ENCODE results near the gene KLHL17.
A peak's percentile ranks its signal among the peaks of the same experiment; 100 is the strongest.
"Not testable (repeated sequence)": the region's sequence is repeated elsewhere in the genome, so short reads cannot be mapped to it uniquely, and the experiment has no call there.

Gene KLHL17

DNA sequence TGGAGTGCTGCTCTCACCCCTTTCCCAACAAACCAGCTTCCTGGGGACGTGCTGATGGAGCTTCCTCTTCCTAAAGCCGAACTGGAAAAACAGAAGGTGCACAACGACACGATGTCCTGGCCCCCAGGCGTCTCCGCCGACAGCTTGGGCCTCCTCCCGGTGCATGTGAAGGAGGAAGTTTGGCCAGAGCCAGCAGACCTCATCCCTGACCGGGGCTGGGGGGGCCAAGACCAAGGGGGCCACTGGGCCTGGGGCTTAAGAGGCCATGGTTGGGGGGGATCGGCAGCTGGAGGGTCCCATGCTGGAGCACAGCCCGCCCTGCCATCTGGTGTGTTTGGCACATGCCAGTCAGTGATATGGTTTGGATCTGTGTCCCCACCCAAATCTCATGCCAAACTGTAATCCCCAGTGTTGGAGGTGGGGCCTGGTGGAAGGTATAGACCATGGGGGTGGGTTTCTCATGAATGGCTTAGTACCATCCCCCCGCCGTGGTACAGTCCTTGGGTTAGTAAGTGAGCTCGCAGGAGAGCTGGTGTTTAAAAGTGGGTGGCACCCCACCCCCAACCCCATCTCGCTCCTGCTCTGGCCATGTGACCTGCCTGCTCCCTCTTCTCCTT lies 33.1 kb downstream of the KLHL17 start:
- Histone ChIP-seq H3K27ac (ENCODE audit: insufficient read depth in 1 of 2, low read depth in 1 of 2, low read length in 2 of 2, poor library complexity in 1 of 2, severe bottlenecking in 2 of 2) (no peak overlapping the region), H3K4me3 (ENCODE audit: control insufficient read depth in 1 of 7, extremely low read depth in 1 of 7, insufficient read depth in 4 of 7, low read depth in 2 of 7, low read length in 6 of 7) (no peak overlapping the region), H3K9me3 (ENCODE audit: control extremely low read depth in 1 of 5, control insufficient read depth in 4 of 5, insufficient read depth in 2 of 5, low read depth in 1 of 5, low read length in 4 of 5) (peaks cover 0 to 16% (median 3%) of the 10 kb centered on the region in 5 experiments), H3K36me3 (ENCODE audit: control insufficient read depth in 4 of 4, insufficient read depth in 4 of 4, low read length in 3 of 4) (no peaks in the 10 kb centered on the region), H3K4me1 (ENCODE audit: control extremely low read depth in 1 of 4, control insufficient read depth in 4 of 4, insufficient read depth in 4 of 4, low read length in 3 of 4) (peaks cover 0 to 12% (median 11%) of the 10 kb centered on the region in 4 experiments), H3K27me3 (replicated peaks in 2 of 5; ENCODE audit: control insufficient read depth in 4 of 5, insufficient read depth in 5 of 5, low read length in 4 of 5) (peaks cover 0 to 61% (median 7%) of the 10 kb centered on the region in 5 experiments)
- POLR2A ChIA-PET: interaction anchor here (1.0 kb wide), 1 partner anchor 20 kb away, joined by 3 read pairs; the partner anchor contains the start of gene ISG15
- peak in 1 of 3 donors; percentile 10 for DNase-seq
- CTCF ChIA-PET: interaction anchor here (0.7 to 6.5 kb wide), 4 partner anchors 9 to 71 kb away, joined by 3 to 58 read pairs (median 4); partner anchors contain the start of gene PERM1
- 72% methylated on average over 4 of the region's 15 CpGs for WGBS (ENCODE audit: insufficient coverage)

DNA sequence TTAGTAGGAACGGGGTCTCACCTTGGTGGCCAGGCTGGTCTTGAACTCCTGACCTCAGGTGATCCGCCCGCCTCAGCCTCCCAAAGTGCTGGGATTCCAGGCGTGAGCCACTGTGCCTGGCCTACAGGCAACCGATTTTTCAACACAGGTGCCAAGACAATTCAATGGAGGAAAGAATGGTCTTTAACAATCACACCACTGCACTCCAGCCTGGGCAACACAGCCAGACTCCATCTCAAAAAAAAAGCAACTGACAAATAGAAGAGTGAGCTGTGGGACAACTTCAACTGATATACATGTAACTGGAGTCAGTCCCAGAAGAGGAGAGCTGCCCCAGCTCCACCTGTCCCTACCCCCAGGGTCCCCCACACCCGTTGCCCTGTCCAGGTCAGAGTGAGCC lies 34.2 kb downstream of the KLHL17 start:
- Histone ChIP-seq H3K4me1 (ENCODE audit: control extremely low read depth in 1 of 4, control insufficient read depth in 4 of 4, insufficient read depth in 4 of 4, low read length in 3 of 4) (peaks cover 0 to 21% (median 20%) of the 10 kb centered on the region in 4 experiments), H3K27me3 (replicated peaks in 2 of 5; ENCODE audit: control insufficient read depth in 4 of 5, insufficient read depth in 5 of 5, low read length in 4 of 5) (peaks cover 0 to 60% (median 7%) of the 10 kb centered on the region in 5 experiments), H3K9me3 (ENCODE audit: control extremely low read depth in 1 of 5, control insufficient read depth in 4 of 5, insufficient read depth in 2 of 5, low read depth in 1 of 5, low read length in 4 of 5) (peaks cover 0 to 16% (median 3%) of the 10 kb centered on the region in 5 experiments)
- H3K4me3 ChIP-seq (ENCODE audit: control insufficient read depth in 1 of 7, extremely low read depth in 1 of 7, insufficient read depth in 4 of 7, low read depth in 2 of 7, low read length in 6 of 7); DNase-seq; H3K36me3 ChIP-seq (ENCODE audit: control insufficient read depth in 4 of 4, insufficient read depth in 4 of 4, low read length in 3 of 4); H3K27ac ChIP-seq (ENCODE audit: insufficient read depth in 1 of 2, low read depth in 1 of 2, low read length in 2 of 2, poor library complexity in 1 of 2, severe bottlenecking in 2 of 2): not testable (repeated sequence)
- POLR2A ChIA-PET: interaction anchor here (1.0 kb wide), 2 partner anchors 13 to 19 kb away, joined by 3 read pairs; partner anchors contain the start of gene ISG15
- CTCF ChIA-PET: interaction anchor here (1.1 to 6.5 kb wide), 3 partner anchors 10 to 13 kb away, joined by 3 to 58 read pairs (median 3); partner anchors contain the start of gene PERM1
- 68% methylated on average over 4 of the region's 6 CpGs for WGBS (ENCODE audit: insufficient coverage)

DNA sequence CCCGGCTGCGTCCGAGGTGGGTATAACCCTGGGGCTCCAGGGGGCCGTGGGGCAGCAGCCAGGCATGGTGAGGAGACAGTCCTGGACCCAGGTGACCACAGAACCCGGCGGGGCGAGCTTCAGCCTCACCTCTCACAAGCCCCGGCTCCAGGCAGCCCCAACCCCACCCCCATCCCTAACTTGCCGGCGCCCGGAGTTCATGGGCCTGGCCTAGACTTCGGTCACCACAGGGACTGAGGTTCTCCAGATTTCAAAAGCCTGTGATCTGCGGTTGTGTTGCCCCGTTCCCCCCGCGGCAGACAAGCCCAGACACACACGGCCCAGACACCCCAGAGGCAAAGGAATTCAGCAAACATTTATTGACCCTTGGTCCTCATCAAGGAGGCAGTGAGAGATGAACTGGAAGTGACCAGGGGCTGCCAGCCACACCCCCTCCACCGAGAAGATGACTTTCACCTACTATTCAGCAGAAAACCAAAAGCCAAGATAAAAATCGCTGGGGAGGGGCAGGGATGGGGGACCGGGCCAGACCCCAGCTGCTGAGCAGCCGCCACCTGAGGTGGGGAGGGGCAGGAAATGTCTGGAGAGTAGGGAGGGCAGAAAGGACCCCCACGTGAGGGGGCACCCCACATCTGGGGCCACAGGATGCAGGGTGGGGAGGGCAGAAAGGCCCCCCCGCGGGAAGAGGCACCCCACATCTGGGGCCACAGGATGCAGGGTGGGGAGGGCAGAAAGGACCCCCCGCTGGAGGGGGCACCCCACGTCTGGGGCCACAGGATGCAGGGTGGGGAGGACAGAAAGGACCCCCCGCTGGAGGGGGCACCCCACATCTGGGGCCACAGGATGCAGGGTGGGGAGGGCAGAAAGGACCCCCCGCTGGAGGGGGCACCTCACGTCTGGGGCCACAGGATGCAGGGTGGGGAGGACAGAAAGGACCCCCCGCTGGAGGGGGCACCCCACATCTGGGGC lies 35.6 kb downstream of the KLHL17 start:
- DNase-seq: peak in 2 of 3 donors; percentile 61
- 32% methylated on average over 15 of the region's 30 CpGs for WGBS (ENCODE audit: insufficient coverage)
- CTCF ChIA-PET: interaction anchor here (0.8 to 6.5 kb wide), 3 partner anchors 13 to 22 kb away, joined by 3 to 58 read pairs (median 9); partner anchors contain the start of gene PERM1
- POLR2A ChIA-PET: interaction anchor here (1.0 kb wide), 1 partner anchor 15 kb away, joined by 3 read pairs; no protein-coding TSS in a partner anchor
- Histone ChIP-seq H3K36me3 (ENCODE audit: control insufficient read depth in 4 of 4, insufficient read depth in 4 of 4, low read length in 3 of 4) (no peaks in the 10 kb centered on the region), H3K27me3 (replicated peaks in 2 of 5; ENCODE audit: control insufficient read depth in 4 of 5, insufficient read depth in 5 of 5, low read length in 4 of 5) (peaks cover 0 to 72% (median 10%) of the 10 kb centered on the region in 5 experiments), H3K27ac (ENCODE audit: insufficient read depth in 1 of 2, low read depth in 1 of 2, low read length in 2 of 2, poor library complexity in 1 of 2, severe bottlenecking in 2 of 2) (no peak overlapping the region), H3K4me1 (ENCODE audit: control extremely low read depth in 1 of 4, control insufficient read depth in 4 of 4, insufficient read depth in 4 of 4, low read length in 3 of 4) (peaks cover 0 to 35% (median 34%) of the 10 kb centered on the region in 4 experiments), H3K4me3 (ENCODE audit: control insufficient read depth in 1 of 7, extremely low read depth in 1 of 7, insufficient read depth in 4 of 7, low read depth in 2 of 7, low read length in 6 of 7) (no peak overlapping the region), H3K9me3 (ENCODE audit: control extremely low read depth in 1 of 5, control insufficient read depth in 4 of 5, insufficient read depth in 2 of 5, low read depth in 1 of 5, low read length in 4 of 5) (peaks cover 0 to 16% (median 3%) of the 10 kb centered on the region in 5 experiments)

DNA sequence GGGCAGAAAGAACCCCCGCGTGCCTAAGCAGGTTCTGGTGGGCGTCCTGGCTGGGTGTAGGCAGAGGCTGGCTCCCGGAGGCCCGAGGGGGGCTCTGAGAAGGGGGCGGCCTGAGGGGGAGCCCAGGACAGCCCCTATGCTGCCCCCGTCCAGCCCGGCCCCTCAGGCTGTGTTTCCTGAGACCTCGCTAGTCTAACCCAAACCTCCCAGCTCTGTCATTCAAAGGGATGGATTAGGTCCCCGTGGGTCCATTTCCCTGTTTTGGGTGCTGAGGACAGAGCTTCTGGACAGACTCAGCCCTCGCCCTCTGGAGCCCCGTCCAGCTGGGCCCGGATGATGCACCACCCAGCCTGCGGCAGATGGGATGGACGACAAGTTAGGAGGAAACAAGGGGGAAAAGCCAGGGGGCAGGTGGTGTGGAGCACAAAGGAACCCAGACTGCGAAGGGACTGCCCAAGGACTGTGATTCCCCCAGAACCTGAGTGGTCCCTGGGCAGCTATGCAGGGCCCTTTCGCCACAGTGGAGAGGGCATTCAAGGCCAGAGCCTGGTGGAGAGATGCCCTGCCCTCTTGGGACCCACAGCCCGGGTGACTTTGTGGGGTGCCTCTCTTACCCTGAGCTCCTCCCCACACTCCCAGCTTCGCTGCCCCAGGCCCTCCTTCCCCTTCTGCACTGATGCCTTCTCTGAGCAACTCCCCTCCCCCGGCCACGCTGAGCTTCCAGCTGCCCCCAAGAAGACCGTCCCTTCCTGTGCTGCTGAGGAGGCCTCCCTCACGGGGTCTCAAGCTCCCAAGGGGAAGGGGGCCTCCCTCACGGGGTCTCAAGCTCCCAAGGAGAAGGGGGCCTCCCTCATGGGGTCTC lies 36.7 kb downstream of the KLHL17 start:
- H3K36me3 ChIP-seq (ENCODE audit: control insufficient read depth in 4 of 4, insufficient read depth in 4 of 4, low read length in 3 of 4): no peaks in the 10 kb centered on the region
- ChIA-PET CTCF (interaction anchor here (0.9 to 1.4 kb wide), 5 partner anchors 9 to 30 kb away, joined by 3 to 9 read pairs (median 5); no protein-coding TSS in a partner anchor), POLR2A (interaction anchor here (0.8 kb wide), 1 partner anchor 14 kb away, joined by 3 read pairs; no protein-coding TSS in a partner anchor)
- DNase-seq: peak in 1 of 3 donors; percentile 20
- peaks cover 0 to 45% (median 43%) of the 10 kb centered on the region in 4 experiments for H3K4me1 ChIP-seq (ENCODE audit: control extremely low read depth in 1 of 4, control insufficient read depth in 4 of 4, insufficient read depth in 4 of 4, low read length in 3 of 4)
- H3K27me3 ChIP-seq (replicated peaks in 2 of 5; ENCODE audit: control insufficient read depth in 4 of 5, insufficient read depth in 5 of 5, low read length in 4 of 5): peaks cover 0 to 80% (median 14%) of the 10 kb centered on the region in 5 experiments
- peaks cover 0 to 10% (median 0%) of the 10 kb centered on the region in 5 experiments for H3K9me3 ChIP-seq (ENCODE audit: control extremely low read depth in 1 of 5, control insufficient read depth in 4 of 5, insufficient read depth in 2 of 5, low read depth in 1 of 5, low read length in 4 of 5)
- no peak overlapping the region for H3K4me3 ChIP-seq (ENCODE audit: control insufficient read depth in 1 of 7, extremely low read depth in 1 of 7, insufficient read depth in 4 of 7, low read depth in 2 of 7, low read length in 6 of 7)
- 54% methylated on average over 17 of the region's 24 CpGs for WGBS (ENCODE audit: insufficient coverage)
- no peak overlapping the region for H3K27ac ChIP-seq (ENCODE audit: insufficient read depth in 1 of 2, low read depth in 1 of 2, low read length in 2 of 2, poor library complexity in 1 of 2, severe bottlenecking in 2 of 2)

DNA sequence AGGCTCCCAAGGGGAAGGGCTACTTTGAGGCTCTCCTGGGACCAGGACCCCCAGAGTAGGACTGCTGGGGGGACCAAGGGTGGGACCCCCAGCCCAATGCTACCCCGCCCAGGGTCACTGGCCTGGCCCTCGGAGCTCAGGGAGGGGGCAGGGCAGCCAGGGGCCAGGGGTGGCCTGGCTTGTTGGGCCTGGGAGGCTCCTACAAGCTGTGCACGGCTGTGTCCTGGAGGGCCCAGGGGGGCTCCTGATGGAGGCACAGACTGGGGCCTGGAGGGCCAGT lies 37.3 kb downstream of the KLHL17 start:
- Histone ChIP-seq H3K4me1 (ENCODE audit: control extremely low read depth in 1 of 4, control insufficient read depth in 4 of 4, insufficient read depth in 4 of 4, low read length in 3 of 4) (peaks cover 0 to 45% (median 43%) of the 10 kb centered on the region in 4 experiments), H3K27ac (ENCODE audit: insufficient read depth in 1 of 2, low read depth in 1 of 2, low read length in 2 of 2, poor library complexity in 1 of 2, severe bottlenecking in 2 of 2) (no peak overlapping the region), H3K27me3 (replicated peaks in 2 of 5; ENCODE audit: control insufficient read depth in 4 of 5, insufficient read depth in 5 of 5, low read length in 4 of 5) (peaks cover 0 to 81% (median 14%) of the 10 kb centered on the region in 5 experiments), H3K4me3 (ENCODE audit: control insufficient read depth in 1 of 7, extremely low read depth in 1 of 7, insufficient read depth in 4 of 7, low read depth in 2 of 7, low read length in 6 of 7) (no peak overlapping the region), H3K9me3 (ENCODE audit: control extremely low read depth in 1 of 5, control insufficient read depth in 4 of 5, insufficient read depth in 2 of 5, low read depth in 1 of 5, low read length in 4 of 5) (peaks cover 0 to 6% (median 0%) of the 10 kb centered on the region in 5 experiments), H3K36me3 (ENCODE audit: control insufficient read depth in 4 of 4, insufficient read depth in 4 of 4, low read length in 3 of 4) (no peaks in the 10 kb centered on the region)
- 37% methylated on average over 3 of the region's 3 CpGs for WGBS (ENCODE audit: insufficient coverage)
- ChIA-PET CTCF (interaction anchor here (0.9 to 1.4 kb wide), 5 partner anchors 9 to 29 kb away, joined by 3 to 9 read pairs (median 5); no protein-coding TSS in a partner anchor), POLR2A (interaction anchor here (0.8 kb wide), 1 partner anchor 14 kb away, joined by 3 read pairs; no protein-coding TSS in a partner anchor)
- no peak for DNase-seq

Data from common myeloid progenitor, CD34-positive (primary cell).